ENCODE results near the gene LIN7B.
"Not testable (repeated sequence)": the region's sequence is repeated elsewhere in the genome, so short reads cannot be mapped to it uniquely, and the experiment has no call there.

LIN7B gene

DNA sequence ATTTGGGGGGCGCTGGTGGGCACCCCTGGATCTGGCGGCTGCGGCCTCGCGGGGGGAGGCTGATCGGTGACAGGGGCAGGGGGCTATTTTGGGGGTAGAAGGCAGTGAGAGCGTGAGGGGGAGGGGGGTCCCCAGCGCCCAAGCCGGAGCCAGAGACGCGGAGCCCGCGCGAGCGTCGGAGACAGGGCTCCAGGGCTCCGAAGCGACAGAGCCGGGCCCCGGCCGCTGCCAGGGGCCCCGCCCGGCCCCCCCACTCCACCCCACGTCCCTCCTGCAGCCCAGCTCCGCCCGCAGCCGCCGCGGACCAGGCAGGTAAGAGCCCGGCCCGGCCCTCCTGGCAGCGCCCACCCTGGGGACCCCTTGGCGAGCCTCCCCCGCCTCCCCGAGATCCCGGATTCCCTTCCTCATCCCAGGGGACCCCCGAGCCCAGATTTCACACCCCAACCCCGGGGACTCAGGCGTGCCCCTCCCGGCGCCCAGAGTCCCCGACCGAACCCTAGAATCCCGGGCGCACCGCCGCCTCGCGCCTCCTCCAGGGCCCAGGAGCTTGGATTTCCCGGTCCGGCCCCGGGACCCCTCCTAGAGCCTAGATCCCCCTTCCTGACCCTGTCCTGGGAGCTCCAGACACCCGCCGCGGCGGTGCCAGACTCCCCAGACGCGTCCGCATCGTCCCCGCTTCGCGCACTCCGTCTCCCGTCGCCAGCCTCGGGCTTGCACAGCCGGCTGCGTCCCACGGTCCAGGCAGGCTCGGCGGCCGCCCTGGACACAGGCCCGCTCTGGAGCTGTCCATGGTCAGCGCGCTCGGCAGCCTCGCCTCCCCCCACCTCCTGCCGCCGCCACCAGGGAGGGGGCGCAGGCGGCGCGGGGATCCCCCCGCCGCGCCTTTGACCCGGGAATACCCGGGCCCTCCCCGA lies 5.5 kb downstream of the LIN7B start, which contains the start of gene PPFIA3:
PPFIA3 (plus strand) TSS at position 134 of the 914 bp plus-strand sequence. CDS start 8,330 bp downstream, outside the sequence.
- no peak for DNase-seq (ENCODE audit: low read depth)

DNA sequence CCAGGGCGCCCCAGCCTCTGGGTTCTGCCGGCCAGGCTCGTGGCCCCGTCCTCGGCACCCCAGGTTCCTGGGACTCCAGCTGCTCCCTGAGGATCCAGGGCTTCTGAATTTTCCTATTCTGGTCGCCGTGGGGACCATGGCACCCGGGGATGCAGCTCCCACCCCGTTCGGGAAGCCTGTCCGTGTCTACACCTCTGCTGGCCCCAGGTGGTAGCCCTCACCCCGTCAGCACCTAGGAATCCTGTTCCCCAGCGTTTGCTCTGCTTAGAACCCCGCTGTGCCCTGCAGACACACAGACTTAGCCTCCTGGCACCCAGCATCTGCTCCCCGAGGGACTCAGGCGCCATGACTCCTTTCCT lies 6.1 kb downstream of the LIN7B start:
- no peak for DNase-seq (ENCODE audit: low read depth)

DNA sequence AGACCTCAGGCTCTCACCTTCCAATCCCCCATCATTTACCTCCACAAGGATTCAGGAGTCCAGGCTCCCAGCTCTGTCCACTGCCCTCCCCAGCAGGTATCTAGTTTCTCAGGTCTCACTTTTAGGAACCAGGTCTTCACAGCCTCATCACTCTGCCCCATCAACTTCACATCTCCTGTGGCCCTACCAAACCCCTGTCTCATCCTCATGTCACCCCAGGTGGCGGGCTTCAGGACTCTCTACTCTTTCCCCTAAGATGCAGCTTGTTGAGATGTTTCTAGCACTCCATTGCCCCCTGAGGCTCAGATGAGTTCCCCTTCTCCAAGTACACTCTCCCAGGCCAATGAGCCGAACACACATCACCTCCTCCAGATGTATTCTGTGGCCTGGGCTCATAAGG lies 6.7 kb downstream of the LIN7B start:
- no peak for DNase-seq (ENCODE audit: low read depth)

DNA sequence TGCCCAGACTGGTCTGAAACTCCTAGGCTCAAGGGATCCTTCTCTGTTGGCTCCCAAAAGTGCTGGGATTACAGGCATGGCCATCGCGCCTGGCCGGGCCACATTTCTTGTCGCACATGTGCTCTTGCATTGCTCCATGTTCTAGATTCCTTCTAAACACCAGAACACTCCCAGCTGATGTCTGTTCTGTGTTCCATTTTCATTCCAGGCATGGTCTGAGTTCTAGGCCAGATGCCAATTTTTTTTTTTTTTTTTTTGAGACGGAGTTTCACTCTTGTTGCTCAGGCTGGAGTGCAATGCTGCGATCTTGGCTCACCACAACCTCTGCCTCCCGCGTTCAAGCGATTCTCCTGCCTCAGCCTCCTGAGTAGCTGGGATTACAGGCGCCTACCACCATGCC lies 7.7 kb downstream of the LIN7B start:
- DNase-seq (ENCODE audit: low read depth): not testable (repeated sequence)

DNA sequence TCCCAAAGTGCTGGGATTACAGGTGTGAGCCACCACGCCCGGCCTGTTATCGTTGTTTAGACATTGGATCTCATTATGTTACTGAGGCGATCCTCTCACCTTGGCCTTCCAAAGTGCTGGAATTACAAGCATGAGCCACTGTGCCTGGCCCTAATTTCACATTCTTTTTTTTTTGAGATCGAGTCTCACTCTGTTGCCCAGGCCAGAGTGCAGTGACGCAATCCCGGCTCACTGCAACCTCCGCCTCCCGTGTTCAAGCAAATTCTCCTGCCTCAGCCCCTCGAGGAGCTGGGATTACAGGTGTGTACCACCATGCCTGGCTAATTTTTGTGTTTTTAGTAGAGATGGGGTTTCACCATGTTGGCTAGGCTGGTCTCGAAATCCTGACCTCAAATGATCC lies 9.1 kb downstream of the LIN7B start:
- DNase-seq (ENCODE audit: low read depth): not testable (repeated sequence)

DNA sequence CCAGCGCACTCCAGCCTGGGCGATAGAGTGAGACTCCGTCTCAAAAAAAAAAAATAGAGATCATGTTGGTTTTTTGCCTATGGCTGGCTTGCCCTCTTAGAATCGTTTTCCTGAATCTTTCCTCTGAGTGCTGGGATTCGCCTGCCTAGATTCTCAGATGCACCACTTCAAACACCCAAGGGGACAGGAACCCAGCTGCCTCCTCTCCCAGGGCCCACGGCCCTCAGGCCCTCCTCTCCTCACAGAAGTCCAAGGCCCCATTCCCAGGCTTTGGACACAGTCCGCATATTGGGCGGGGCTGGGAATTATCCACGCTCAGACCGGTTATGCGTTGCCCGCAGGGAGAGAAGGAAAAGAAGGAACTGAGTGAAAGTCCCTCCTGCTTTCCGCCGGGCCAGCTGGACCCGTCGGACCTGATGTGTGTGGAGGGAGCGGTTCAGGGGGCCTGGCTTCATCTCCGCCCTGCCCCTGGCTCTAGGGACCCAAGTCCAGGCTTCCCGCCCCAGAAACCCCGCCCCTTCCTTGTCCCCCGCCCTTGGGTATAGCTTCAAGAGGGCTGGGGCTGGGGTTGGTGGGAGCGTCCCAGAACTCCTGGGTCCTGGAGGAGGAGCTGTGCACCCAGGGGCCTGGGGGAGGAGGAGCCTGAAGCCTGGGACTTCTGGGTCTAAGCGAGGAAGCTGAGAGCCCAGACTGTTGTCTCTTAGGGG lies 11.0 kb downstream of the LIN7B start:
- no peak for DNase-seq (ENCODE audit: low read depth)

DNA sequence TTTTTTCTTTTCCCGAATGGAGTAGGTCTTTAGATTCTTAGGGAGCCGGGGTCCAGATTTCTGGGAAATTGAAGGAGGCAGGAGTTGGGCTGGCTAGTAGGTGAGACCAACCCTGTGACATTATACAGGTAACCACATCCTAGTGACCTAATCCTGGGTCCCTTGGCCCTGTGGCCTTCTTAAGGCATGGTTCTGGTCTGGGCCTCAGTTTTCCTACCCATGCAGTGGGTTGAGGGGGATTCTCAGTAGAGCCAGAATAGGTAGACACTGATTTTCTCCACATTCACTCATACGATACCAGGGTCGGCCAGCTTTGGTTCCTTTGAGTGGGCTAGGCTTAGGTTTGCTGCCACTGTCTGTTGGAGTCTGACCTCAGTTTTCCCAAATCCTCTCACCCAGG lies 12.4 kb downstream of the LIN7B start:
- no peak for DNase-seq (ENCODE audit: low read depth)

DNA sequence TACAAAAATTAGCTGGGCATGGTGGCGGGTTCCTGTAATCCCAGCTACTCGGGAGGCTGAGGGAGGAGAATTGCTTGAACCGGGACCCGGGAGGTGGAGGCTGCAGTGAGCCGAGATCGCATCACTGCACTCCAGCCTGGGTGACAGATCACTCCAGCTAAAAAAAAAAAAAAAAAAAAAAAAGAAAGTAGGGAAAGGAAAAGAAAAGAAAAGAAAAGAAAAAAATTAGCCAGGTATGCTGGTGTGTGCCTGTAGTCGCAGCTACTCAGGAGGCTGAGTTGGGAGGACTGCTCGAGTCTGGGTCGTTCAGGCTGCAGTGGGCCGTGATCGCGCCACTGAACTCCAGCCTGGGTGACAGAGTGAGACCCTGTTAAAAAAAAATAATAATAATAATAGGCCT lies 13.1 kb downstream of the LIN7B start:
- not testable (repeated sequence) for DNase-seq (ENCODE audit: low read depth)

DNA sequence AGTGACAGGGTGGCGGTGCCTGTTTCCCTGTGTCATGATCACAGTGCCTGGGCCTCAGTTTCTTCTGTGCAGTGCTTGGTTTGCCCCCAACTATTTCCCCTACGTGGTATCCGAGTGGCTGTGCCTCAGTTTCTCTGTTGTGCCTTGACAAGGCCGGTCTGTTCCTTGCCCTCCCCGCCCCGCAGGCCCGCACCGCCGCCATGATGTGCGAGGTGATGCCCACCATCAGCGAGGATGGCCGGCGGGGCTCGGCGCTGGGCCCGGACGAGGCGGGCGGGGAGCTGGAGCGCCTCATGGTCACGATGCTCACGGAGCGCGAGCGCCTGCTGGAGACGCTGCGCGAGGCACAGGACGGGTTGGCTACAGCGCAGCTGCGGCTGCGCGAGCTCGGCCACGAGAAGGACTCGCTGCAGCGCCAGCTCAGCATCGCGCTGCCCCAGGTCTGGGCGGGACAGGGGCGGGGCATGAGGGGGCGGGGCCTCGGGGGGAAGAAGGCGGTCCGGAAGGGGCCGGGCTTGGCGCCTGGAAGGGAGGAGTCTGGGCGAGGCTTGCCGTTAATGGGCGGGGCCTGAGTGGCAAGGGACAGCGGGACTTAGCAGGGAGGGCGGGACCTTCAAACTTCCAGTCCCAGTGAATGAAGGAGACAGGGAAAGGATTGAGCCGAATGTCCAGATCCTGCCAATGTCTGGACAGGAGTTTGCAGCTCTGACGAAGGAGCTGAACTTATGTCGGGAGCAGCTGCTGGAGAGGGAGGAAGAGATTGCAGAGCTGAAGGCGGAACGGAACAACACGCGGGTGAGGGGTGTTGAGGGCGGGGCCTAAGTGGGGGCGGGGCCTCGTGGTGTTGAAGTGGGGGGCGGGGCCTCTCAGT lies 13.7 kb downstream of the LIN7B start:
- peak; percentile 88 for DNase-seq (ENCODE audit: low read depth)

DNA sequence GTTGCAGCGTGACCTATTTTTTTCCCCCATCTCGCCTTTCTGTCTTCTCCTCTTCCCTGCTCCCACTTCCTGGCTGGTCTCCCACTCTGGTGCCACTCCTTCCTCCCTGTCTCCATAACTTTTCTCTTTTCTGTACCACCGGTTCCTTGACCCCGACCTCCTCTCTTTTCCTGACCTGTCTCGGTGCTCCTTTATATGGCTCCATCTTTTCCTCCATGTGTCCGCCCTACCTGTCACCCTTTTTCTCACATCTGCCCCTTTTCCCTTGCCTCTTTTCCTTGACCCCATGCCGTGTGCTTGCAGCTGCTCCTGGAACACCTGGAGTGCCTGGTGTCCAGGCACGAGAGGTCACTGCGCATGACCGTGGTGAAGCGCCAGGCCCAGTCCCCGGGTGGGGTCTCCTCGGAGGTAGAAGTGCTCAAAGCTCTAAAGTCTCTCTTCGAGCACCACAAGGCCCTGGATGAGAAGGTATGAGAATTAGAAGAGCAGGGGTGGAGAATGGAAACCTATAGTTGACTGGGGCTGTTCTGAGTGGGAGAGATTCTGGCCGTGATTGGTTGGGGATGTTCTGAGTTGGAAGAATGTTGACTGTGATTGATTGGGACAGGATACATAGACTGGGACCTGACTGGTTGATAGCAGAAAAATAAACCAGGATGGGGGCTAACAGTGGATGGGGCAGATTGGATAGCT lies 14.5 kb downstream of the LIN7B start:
- no peak for DNase-seq (ENCODE audit: low read depth)

DNA sequence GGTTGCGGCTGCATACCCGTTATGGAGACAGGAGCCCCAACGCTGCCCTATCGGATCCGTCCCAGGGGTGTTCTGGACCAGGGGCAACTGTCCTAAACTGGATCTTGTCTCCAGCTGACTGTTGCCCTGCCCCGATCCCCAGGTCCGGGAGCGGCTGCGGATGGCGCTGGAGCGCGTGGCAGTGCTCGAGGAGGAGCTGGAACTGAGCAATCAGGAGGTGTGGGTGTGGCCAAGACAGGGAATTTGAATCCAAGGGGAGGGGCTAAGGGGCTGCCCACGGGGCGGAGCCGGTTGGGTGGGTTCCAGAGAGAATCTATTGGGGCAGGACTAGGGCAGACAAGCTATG lies 15.0 kb downstream of the LIN7B start:
- DNase-seq (ENCODE audit: low read depth): no peak

DNA sequence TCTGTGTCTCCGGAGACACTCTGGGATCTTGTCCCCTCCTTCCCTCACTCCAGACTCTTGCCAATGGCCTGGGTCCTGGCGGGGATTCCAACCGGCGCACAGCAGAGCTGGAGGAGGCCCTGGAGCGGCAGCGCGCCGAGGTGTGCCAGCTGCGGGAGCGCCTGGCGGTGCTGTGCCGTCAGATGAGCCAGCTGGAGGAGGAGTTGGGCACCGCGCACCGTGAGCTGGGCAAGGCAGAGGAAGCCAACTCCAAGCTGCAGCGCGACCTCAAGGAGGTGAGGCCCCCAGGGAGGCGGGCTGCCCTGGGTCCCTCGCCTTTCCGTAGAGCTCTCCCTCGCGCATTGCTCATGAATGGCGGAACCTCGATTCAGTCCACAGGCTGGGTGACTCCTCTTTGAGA lies 16.2 kb downstream of the LIN7B start:
- no peak for DNase-seq (ENCODE audit: low read depth)

DNA sequence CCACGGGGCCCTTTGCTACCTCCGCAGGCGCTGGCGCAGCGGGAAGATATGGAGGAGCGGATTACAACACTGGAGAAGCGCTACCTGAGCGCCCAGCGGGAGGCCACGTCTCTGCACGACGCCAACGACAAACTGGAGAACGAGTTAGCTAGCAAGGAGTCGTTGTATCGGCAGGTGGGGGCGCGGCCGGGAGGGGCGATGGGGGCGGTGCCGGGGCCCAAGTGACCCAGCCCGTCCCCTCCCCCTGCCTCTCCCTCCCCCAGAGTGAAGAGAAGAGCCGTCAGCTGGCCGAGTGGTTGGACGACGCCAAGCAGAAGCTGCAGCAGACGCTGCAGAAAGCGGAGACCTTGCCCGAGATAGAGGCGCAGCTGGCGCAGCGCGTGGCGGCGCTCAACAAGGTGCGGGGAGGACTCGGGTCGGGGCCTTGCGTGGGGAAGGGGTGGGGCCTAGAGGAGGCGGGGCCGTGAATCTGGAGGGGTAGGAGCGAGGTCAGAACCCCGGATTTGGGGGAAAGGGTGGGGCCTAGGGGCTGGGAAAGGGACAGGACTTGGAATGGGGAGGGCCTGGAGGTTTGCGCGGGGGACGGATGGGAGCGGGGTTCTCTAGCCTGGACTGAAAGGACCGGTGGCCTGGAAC lies 18.9 kb downstream of the LIN7B start:
- DNase-seq (ENCODE audit: low read depth): no peak

DNA sequence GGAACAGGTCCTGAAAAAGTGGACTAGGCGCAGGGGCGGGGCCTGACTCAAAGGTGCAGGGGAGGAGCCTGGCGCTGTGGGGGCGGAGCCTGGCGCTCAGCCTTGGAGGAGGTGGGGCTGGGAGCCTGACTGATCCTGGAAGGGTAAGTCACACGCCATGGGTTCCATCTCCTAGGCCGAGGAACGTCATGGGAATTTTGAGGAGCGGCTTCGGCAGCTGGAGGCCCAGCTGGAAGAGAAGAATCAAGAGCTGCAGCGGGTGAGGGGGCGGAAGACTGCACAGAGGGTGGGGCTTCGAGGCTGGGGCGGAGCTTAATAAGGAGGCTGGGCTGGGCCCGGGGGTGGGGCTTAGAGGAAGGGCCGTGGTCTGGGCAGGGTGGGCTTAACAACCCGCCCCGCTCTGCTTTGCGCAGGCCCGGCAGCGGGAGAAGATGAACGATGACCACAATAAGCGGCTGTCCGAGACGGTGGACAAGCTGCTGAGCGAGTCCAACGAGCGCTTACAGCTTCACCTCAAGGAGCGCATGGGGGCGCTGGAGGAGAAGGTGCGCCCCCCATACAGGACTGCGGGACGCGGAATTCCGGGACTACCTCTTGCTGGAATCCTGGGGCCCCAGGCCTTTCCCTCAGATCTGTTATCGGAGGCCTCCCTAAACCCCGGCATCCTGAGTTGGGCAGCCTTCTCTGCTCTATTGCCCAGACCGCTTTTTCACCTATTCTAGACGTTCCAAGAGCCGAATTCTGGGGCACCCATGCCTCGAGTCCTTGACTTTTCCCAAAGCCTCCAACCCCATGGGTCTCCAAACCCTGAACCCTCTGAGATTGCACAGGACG lies 19.7 kb downstream of the LIN7B start:
- DNase-seq (ENCODE audit: low read depth): no peak

DNA sequence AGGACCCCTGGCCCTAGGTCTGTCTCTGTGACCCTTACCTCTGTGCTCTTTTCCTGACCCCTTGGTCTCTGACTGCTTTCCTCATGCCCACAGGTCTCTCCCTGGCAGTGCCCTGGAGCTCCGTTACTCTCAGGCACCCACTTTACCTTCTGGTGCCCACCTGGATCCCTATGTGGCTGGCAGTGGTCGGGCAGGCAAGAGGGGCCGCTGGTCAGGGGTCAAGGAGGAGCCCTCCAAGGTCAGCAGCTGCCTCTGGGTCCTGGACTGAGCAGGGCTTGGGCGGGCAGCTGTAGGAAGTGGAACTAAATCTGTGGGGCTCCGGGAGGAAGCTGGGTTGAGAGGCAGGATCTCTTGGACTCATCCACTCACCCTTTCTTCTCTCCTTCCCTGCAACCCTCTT lies 21.5 kb downstream of the LIN7B start:
- DNase-seq (ENCODE audit: low read depth): no peak

DNA sequence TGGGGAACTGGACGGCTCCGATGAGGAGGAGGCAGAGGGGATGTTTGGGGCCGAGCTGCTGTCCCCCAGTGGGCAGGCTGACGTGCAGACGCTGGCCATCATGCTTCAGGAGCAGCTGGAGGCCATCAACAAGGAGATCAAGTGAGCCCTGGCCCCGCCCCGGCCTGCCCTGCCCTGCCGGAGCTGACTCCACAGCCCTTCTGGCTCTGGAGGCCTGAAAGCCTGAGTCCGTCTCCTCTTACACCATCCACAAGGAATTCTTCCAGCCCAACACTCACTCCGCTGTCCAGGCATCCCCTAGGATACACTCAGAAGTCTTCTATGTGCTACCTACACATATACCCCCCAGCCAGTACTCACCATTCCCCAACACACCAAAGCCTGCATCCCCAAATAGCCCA lies 22.6 kb downstream of the LIN7B start:
- DNase-seq (ENCODE audit: low read depth): no peak

DNA sequence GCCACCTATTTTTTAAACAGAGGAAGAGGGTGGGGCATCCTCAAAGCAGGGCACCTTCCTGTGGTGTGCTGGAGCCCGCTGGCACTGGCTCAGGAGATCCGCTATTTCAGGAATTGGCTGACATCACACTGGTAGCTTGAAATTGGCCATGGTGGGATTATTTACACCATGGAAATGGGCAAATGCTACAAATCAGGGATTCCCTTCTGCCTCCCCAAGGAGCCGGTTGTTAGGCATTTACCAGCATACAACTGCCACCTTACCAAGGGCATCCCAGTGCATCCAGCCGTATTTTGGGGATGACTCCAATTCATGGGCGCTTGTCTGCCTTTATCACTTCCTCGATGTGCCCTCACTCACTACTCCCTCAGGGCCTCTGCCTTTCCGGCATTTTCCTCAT lies 26.8 kb downstream of the LIN7B start:
- no peak for DNase-seq (ENCODE audit: low read depth)

DNA sequence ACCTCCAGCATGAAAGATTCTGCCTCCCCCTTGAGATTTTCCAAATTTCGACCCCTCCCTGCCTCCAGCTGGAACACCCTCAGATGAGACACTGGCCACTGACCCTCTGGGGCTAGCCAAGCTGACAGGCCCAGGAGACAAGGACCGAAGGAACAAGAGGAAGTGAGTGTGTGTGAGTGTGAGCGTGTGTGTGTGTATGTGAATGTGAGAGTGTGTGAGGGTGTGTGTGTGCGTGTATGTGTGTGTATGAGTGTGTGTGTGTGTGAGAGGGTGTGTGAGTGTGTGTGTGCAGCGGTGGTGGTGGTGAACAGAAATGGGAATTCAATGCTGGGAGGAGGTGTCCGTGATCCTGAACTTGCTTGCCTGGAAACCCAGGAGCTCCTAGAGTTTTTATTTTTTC lies 27.2 kb downstream of the LIN7B start:
- DNase-seq (ENCODE audit: low read depth): no peak

DNA sequence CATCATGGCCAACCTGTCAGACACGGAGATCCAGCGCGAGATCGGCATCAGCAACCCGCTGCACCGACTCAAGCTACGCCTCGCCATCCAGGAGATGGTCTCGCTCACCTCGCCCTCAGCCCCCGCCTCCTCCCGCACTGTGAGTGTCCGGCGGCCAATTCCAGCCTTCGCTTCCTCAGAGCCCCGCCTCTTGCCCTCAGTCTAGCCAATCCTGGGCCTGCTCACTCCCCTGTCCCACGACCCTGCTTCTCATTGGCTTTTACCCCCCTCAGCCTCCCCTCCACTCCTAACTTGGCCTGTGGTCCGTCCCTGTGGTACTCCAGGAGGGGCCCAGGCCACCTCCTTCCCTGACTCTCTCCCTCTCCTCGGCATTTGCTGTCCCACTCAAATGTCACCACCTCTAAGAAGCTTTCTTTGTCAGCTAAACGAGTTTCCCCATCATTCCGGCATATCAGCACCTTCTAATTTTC lies 28.7 kb downstream of the LIN7B start:
- no peak for DNase-seq (ENCODE audit: low read depth)

Measured in T-helper 22 cell (primary cell).